Measurements from ENCODE around the gene RAB22A. TPM values are rescaled to one million over a fixed set of nuclear protein-coding genes. Genes with fewer than 3 reads are reported as not detected.

Gene RAB22A
- total RNA-seq, 1 donor from 2014 or later, result 17.7 TPM

GRCh38 chr20:58305061-58305460 is 4.5 kb upstream of the RAB22A start:
- Mint-ChIP-seq H3K36me3 (peaks cover 10% of the 10 kb centered on the region), H3K27ac (no peak overlapping the region)

DNA sequence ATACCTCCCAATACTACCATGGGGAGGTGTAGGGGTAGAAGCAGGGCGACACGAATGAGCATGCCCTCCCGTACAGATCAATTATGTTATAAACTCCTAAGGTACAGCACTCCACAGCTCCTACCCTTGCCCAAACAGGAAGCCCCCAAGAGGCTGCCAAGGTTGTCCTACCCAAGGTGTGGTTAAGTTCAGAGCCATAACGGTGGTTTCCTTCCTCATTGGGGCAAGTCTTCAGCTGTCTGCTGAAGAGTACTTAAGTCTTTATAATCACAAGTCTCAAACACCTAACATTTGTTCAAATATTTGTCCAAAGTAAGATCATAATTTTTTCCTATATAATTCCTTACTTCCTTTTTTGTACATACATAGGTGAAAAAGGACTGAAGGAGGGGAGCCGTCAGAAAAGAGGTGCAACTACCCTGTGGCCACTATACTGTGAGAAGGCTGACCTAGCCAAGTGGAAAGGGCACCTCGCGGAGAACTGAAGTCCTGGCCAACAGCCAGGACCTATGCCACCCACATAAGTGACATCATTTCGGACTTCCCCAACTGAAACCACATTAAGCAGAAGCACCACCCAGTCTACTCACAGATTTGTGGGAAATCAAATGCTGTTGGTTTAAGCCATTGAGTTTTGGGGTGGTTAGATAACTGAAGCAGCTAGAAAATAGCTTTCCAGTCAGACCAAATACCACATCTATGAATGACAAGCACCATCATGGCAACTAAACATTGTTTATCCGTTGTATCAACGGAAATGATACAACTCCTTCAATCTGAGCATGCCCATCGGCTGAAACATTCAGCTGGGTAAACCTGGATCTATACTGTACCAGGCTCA is 2.9 kb upstream of the RAB22A start:
- Mint-ChIP-seq H3K36me3 (peaks cover 6% of the 10 kb centered on the region), H3K9me3 (no peaks in the 10 kb centered on the region), H3K27me3 (no peaks in the 10 kb centered on the region), H3K27ac (no peak overlapping the region), H3K4me1 (ENCODE audit: unreplicated experiment) (peaks cover 6% of the 10 kb centered on the region), H3K4me3 (peak overlapping the region; percentile 31)
- no peak for DNase-seq (ENCODE audit: extremely low spot score, unreplicated experiment)
- TF ChIP-seq, protein P1, sequence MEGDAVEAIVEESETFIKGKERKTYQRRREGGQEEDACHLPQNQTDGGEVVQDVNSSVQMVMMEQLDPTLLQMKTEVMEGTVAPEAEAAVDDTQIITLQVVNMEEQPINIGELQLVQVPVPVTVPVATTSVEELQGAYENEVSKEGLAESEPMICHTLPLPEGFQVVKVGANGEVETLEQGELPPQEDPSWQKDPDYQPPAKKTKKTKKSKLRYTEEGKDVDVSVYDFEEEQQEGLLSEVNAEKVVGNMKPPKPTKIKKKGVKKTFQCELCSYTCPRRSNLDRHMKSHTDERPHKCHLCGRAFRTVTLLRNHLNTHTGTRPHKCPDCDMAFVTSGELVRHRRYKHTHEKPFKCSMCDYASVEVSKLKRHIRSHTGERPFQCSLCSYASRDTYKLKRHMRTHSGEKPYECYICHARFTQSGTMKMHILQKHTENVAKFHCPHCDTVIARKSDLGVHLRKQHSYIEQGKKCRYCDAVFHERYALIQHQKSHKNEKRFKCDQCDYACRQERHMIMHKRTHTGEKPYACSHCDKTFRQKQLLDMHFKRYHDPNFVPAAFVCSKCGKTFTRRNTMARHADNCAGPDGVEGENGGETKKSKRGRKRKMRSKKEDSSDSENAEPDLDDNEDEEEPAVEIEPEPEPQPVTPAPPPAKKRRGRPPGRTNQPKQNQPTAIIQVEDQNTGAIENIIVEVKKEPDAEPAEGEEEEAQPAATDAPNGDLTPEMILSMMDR (conservative IDR thresholded peaks at IDR 0.05), result no peak

More at GRCh38 chr20:58305061-58305460, 4.5 kb upstream of the RAB22A start:
- no peak for DNase-seq (ENCODE audit: extremely low spot score, unreplicated experiment)
- Mint-ChIP-seq H3K4me1 (ENCODE audit: unreplicated experiment) (no peaks in the 10 kb centered on the region), H3K4me3 (no peak overlapping the region), H3K9me3 (no peaks in the 10 kb centered on the region), H3K27me3 (no peaks in the 10 kb centered on the region)
- TF ChIP-seq, protein P1 (conservative IDR thresholded peaks at IDR 0.05), result no peak

DNA sequence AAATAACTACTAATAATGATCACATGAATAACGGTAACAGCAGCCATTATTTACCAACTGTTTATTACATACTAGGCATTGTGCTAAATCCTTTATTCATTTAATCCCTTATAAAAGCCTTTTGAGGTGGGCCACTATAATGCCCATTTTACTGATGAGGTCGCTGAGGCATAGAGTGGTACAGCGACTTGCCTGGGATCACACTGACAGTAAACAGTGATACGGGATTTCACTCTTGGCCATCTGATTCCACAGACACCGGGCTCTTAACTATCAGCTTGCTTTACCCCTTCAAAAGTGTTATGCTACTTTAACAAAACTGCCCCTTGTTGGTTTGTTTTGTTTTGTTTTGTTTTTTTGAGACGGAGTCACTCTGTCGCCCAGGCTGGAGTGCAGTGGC is 2.2 kb upstream of the RAB22A start:
- H3K9me3 Mint-ChIP-seq, result no peaks in the 10 kb centered on the region
- DNase-seq (ENCODE audit: extremely low spot score, unreplicated experiment), result no peak
- no peaks in the 10 kb centered on the region for H3K27me3 Mint-ChIP-seq
- no peak overlapping the region for H3K27ac Mint-ChIP-seq
- H3K4me3 Mint-ChIP-seq, result no peak overlapping the region
- H3K36me3 Mint-ChIP-seq, result peaks cover 7% of the 10 kb centered on the region
- TF ChIP-seq, protein P1 (conservative IDR thresholded peaks at IDR 0.05), result no peak
- peaks cover 6% of the 10 kb centered on the region for H3K4me1 Mint-ChIP-seq (ENCODE audit: unreplicated experiment)

- no peak for DNase-seq (ENCODE audit: extremely low spot score, unreplicated experiment)
- Mint-ChIP-seq H3K27ac (no peak overlapping the region), H3K4me1 (ENCODE audit: unreplicated experiment) (peaks cover 6% of the 10 kb centered on the region), H3K9me3 (no peaks in the 10 kb centered on the region), H3K36me3 (peaks cover 14% of the 10 kb centered on the region), H3K27me3 (no peaks in the 10 kb centered on the region), H3K4me3 (peak overlapping the region; percentile 84)
- TF ChIP-seq, protein P1 (conservative IDR thresholded peaks at IDR 0.05), result no peak
These were observed 1.2 kb upstream of the RAB22A start for GRCh38 chr20:58308290-58308679.

DNA sequence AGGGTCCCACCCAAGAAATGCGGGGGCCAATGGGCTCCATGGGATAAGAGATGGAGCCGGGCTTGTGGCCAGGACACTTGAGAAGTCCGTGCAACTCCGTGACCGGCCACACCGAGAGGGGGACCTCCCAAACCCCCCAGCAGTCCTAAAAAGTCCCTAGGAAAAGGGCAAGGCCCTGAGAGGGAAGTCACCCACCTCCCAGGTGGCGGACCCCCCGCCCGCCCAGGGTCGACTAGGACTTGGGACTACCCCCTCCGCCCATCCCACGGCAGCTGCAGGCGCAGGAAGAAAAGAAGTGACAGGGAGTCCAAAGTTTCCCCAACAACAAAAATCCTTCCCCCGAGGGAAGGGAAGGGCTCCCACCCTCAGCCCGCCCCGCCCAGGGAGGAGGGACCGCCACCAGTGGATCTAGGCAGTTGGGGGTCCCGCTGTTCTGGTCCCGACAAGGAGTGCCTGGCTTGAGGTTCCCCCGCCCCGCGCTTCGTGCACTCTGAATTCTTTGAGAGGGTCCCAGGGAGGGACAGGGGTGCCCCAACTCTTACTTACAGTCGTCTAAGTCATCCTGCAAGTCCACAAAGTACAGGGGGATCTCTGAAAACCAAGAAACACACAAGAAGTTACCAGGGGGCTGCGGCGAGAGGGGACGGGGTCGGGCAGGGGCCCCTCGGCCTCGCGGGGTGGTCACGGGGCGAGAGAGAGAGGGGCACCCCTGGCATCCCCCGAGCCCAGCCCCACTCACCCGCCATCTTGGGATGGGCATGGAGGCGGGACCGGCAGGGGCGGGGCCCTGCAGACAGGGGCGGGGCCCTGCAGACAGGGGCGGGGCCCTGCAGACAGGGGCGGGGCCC is 611 bp upstream of the RAB22A start:
- no peaks in the 10 kb centered on the region for H3K27me3 Mint-ChIP-seq
- H3K27ac Mint-ChIP-seq, result peak overlapping the region; percentile 41
- TF ChIP-seq, protein P1 (conservative IDR thresholded peaks at IDR 0.05), result no peak
- peak; percentile 78 for DNase-seq (ENCODE audit: extremely low spot score, unreplicated experiment)
- peak overlapping the region; percentile 84 for H3K4me3 Mint-ChIP-seq
- H3K9me3 Mint-ChIP-seq, result no peaks in the 10 kb centered on the region
- peaks cover 6% of the 10 kb centered on the region for H3K4me1 Mint-ChIP-seq (ENCODE audit: unreplicated experiment)
- H3K36me3 Mint-ChIP-seq, result peaks cover 19% of the 10 kb centered on the region
